PFSK-1 (cell line): ENCODE results near the gene RBCK1.

Source experiments
- FOXP2 ChIP-seq: optimal IDR thresholded peaks from 2 replicates; pipeline ENCODE3; 2011; ENCODE audit warnings: borderline replicate concordance, control low read depth, inconsistent platforms; ENCODE audit not compliant: insufficient read depth; ENCODE audit errors: extremely low read length, extremely low read depth
- POLR2AphosphoS5 ChIP-seq: IDR thresholded peaks from 2 replicates; pipeline ENCODE4 v1.6.1; 2012; ENCODE audit warnings: low read depth, mild to moderate bottlenecking, control low read depth, low read length, moderate library complexity
- SIN3A ChIP-seq: IDR thresholded peaks from 2 replicates; pipeline ENCODE4 v1.6.1; 2012; ENCODE audit warnings: mild to moderate bottlenecking, low read length, moderate library complexity, borderline replicate concordance; ENCODE audit not compliant: insufficient read depth
- TAF1 ChIP-seq: IDR thresholded peaks from 2 replicates; pipeline ENCODE4 v1.6.1; 2012; ENCODE audit warnings: low read length, control low read depth, borderline replicate concordance; ENCODE audit not compliant: insufficient read depth
- TF ChIP-seq, protein P1 (sequence below), 2 experiments: IDR thresholded peaks; 2 replicates each; pipeline versions ENCODE4 v1.6.1 to v1.8.0; 2011 to 2012; ENCODE audit warnings: low read depth in 2 of 2, low read length in 2 of 2, control low read depth in 1 of 2, inconsistent platforms in 1 of 2, mild to moderate bottlenecking in 1 of 2, moderate library complexity in 1 of 2; ENCODE audit not compliant: insufficient read depth in 1 of 2

The RBCK1 gene

DNA sequence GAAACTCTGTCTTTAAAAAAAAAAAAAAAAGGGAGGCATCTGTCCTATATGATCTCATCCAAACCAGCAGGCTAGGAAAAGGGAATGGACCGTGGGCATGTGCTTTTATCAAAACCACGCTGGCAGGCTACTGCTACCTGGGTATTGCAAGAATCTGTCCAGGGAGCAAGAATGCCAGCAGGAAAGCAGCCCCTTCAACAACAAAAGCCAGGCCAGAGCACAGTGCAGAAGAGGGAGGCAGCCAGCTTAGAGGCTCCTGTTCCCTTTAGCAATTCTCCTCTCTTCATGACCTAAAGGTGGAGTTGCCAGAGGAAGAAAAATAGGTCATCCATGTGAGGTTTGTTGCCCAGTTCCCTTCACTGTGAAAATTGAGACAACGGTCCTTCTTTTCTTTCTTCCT lies 36.0 kb downstream of the RBCK1 start:
- TF ChIP-seq TAF1, result no peak
- TF ChIP-seq POLR2AphosphoS5, result no peak
- TF ChIP-seq, protein P1, sequence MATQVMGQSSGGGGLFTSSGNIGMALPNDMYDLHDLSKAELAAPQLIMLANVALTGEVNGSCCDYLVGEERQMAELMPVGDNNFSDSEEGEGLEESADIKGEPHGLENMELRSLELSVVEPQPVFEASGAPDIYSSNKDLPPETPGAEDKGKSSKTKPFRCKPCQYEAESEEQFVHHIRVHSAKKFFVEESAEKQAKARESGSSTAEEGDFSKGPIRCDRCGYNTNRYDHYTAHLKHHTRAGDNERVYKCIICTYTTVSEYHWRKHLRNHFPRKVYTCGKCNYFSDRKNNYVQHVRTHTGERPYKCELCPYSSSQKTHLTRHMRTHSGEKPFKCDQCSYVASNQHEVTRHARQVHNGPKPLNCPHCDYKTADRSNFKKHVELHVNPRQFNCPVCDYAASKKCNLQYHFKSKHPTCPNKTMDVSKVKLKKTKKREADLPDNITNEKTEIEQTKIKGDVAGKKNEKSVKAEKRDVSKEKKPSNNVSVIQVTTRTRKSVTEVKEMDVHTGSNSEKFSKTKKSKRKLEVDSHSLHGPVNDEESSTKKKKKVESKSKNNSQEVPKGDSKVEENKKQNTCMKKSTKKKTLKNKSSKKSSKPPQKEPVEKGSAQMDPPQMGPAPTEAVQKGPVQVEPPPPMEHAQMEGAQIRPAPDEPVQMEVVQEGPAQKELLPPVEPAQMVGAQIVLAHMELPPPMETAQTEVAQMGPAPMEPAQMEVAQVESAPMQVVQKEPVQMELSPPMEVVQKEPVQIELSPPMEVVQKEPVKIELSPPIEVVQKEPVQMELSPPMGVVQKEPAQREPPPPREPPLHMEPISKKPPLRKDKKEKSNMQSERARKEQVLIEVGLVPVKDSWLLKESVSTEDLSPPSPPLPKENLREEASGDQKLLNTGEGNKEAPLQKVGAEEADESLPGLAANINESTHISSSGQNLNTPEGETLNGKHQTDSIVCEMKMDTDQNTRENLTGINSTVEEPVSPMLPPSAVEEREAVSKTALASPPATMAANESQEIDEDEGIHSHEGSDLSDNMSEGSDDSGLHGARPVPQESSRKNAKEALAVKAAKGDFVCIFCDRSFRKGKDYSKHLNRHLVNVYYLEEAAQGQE (IDR thresholded peaks at IDR 0.05; ENCODE audit: insufficient read depth in 1 of 2, low read depth in 2 of 2, low read length in 2 of 2), result no peak
- TF ChIP-seq FOXP2, result no peak
- TF ChIP-seq SIN3A, result no peak

DNA sequence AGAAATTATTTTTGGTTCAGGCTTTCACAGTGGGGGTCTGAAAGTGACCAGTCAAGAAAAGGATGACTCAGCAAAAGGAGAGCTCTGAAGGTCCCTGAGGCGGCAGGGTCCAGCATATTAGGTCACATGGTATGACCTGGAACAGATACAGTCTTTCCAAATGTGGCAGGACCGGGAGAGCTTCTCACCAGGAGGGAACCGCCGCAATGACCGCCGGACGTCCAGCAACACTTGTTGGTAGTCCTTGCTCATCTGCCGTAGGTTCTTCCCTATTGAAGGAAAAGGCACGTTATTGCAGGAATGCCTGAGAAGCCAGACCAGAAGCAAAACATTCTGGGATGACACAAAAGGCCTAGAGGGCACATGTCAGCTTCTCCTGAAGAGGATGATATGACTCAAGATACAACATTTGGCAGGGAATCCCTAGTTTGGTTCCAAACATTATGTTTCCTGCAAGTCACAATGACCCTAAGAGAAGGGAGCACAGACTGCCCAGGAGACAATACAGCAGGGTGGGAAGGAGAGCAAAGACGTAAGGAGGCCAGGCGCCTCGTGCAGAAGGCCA lies 36.8 kb downstream of the RBCK1 start:
- TF ChIP-seq TAF1 (no peak), POLR2AphosphoS5 (no peak), FOXP2 (no peak), SIN3A (no peak)
- TF ChIP-seq, protein P1 (IDR thresholded peaks at IDR 0.05; ENCODE audit: insufficient read depth in 1 of 2, low read depth in 2 of 2, low read length in 2 of 2), result no peak

DNA sequence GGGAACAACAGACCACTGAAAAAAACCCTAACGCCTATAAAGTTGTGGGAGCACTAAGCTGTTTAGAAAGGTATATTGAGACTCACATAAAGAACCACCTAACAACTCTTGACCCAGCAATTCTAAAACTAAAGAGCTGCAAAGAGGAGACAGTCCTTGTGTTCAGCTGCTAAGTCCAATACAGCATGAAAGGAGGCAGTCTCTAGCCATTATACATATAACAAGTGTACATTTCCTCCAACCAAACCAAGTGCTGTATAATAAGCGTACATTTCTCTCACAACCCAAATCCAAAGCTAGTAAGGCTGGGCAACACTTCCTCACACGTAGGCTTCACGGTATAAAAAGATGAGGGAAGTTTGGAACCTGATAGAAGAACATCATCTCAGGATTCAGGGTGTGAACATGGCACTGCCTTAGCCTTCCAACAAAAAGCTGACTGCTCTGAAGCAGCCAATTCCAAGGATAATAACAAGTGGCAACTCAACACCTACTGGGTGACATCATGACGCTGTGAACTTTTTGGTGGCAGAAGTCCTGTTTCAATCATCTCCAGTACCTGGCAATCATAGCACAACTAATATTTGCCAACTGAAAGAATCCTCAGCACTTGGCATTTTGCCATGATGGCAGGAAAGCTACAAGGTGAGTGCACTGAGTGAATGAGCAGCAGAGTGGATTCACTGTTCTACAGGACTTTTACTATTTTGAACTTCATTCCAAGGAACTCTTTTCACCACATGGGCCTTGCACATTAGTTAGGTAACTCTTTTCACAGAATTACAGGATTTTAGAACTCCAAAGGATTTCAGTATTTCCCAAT lies 37.6 kb downstream of the RBCK1 start:
- TF ChIP-seq SIN3A (no peak), TAF1 (no peak), POLR2AphosphoS5 (no peak), FOXP2 (no peak)
- TF ChIP-seq, protein P1 (IDR thresholded peaks at IDR 0.05; ENCODE audit: insufficient read depth in 1 of 2, low read depth in 2 of 2, low read length in 2 of 2), result no peak

DNA sequence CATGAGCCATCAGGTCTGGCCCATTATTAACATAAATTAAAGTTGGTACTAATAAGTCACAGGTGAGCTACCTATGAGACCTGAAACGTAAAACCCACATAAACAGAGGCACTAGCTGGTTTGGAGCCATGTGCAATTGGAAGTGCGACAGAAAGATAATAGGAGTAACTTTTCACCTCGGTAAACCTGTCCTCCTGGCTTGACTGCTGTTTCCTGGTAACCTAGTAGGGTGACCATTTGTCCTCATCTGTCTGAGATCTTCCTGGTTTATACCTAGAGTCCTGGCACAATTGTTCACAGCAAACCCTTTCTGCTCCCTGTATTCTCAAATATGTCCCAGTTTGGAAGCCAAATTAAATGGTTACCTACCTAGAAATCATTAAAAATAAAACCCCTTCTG lies 46.9 kb downstream of the RBCK1 start:
- TF ChIP-seq SIN3A, result no peak
- no peak for TF ChIP-seq POLR2AphosphoS5
- TF ChIP-seq, protein P1 (IDR thresholded peaks at IDR 0.05; ENCODE audit: insufficient read depth in 1 of 2, low read depth in 2 of 2, low read length in 2 of 2), result no peak
- TF ChIP-seq FOXP2, result no peak
- no peak for TF ChIP-seq TAF1

DNA sequence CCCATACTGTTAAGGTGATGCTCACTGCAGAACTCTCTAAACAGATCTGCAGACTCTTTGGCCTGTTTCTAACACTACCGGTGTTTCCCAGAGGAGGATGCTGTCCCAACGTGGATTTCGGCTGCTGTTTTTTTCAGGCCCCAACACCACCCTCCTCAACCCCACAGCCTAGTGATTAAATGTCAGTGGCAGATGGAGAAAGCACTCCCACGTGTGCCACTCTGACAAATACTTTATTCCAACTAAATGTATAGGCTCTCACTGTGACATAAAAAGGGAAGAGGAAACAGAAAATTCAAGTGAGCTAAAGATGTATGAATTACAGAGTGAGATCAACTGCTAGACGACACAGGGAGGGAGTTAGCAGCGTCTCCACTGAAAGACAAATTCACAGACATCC lies 50.7 kb downstream of the RBCK1 start:
- TF ChIP-seq FOXP2 (no peak), POLR2AphosphoS5 (no peak), SIN3A (no peak), TAF1 (no peak)
- TF ChIP-seq, protein P1 (IDR thresholded peaks at IDR 0.05; ENCODE audit: insufficient read depth in 1 of 2, low read depth in 2 of 2, low read length in 2 of 2), result no peak
